Neural crest cell (in vitro differentiated cells): ENCODE measurements around the gene ZKSCAN3. TPM values are rescaled to one million over a fixed set of nuclear protein-coding genes. Genes with fewer than 3 reads are reported as not detected.
A peak's percentile ranks its signal among the peaks of the same experiment; 100 is the strongest.
"Not testable (repeated sequence)": the region's sequence is repeated elsewhere in the genome, so short reads cannot be mapped to it uniquely, and the experiment has no call there.

Experiments used
- DNase-seq: peaks from one replicate; pipeline ENCODE4 v3.0.0; 2021; ENCODE audit warnings: low read depth, mixed read lengths, low spot score
- H3K27ac Mint-ChIP-seq: one replicate; pipeline ENCODE4 v1.8.0; 2021; ENCODE audit warnings: mild to moderate bottlenecking, mixed read lengths; ENCODE audit not compliant: unreplicated experiment
- H3K27me3 Mint-ChIP-seq: 2 replicates; pipeline ENCODE4 v1.8.0; 2021; ENCODE audit warnings: low read depth, mild to moderate bottlenecking, mixed read lengths
- H3K36me3 Mint-ChIP-seq: 2 replicates; pipeline ENCODE4 v1.8.0; 2021; ENCODE audit warnings: low read depth, mild to moderate bottlenecking, mixed read lengths
- H3K4me1 Mint-ChIP-seq: 2 replicates; pipeline ENCODE4 v1.8.0; 2021; ENCODE audit warnings: mixed read lengths
- H3K4me3 Mint-ChIP-seq: one replicate; pipeline ENCODE4 v1.8.0; 2021; ENCODE audit warnings: mild to moderate bottlenecking, mixed read lengths
- H3K9me3 Mint-ChIP-seq: 2 replicates; pipeline ENCODE4 v1.8.0; 2021; ENCODE audit warnings: mixed read lengths
- total RNA-seq: library from RNA; stranded (reverse); gene quantifications from 2 replicates; pipeline ENCODE4 v1.2.1, GENCODE V29; 2021
- TF ChIP-seq, protein P1 (sequence below): fragments of 200-600 bp; sonication (generic); conservative IDR thresholded peaks from 2 replicates; pipeline ENCODE4 v1.5.0; 2021; ENCODE audit warnings: antibody characterized with exemption, mild to moderate bottlenecking

ZKSCAN3 gene
- total RNA-seq, 1 donor from 2014 or later = 11.5 TPM

DNA sequence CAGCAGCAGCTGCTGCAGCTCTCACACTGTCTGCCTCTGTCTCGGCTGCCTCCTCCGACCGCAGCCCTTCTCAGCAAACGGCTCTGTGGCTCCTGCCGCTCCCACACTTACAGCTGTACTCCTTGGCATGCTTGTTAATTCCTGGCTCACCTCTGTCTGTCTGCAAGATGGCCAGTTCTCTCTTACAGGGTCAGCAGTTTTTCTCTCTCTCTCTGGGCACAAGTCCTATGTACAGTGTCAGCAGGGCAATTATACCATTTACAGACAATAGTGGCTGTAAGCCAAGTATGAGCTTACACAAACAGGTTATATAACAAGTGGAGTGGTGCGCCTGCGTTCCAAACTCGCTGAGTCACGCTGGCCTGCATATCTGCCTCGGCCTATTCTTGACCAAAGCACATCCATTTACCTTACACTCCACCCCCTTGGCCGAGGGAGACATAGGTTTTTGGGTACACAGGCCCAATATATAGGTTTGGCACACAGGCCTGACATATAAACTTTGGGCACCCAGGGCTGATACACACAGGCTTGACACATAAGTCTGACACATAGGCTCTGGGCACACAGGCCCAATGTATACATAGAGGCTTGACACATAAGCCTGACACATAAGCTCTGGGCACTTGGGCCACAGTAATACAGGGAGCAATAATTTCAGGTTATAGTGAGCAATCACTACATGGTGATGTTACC lies 4.4 kb downstream of the ZKSCAN3 start:
- Mint-ChIP-seq H3K4me3 (peak overlapping the region; percentile 56), H3K27ac (no peak overlapping the region)
- no peak for DNase-seq

DNA sequence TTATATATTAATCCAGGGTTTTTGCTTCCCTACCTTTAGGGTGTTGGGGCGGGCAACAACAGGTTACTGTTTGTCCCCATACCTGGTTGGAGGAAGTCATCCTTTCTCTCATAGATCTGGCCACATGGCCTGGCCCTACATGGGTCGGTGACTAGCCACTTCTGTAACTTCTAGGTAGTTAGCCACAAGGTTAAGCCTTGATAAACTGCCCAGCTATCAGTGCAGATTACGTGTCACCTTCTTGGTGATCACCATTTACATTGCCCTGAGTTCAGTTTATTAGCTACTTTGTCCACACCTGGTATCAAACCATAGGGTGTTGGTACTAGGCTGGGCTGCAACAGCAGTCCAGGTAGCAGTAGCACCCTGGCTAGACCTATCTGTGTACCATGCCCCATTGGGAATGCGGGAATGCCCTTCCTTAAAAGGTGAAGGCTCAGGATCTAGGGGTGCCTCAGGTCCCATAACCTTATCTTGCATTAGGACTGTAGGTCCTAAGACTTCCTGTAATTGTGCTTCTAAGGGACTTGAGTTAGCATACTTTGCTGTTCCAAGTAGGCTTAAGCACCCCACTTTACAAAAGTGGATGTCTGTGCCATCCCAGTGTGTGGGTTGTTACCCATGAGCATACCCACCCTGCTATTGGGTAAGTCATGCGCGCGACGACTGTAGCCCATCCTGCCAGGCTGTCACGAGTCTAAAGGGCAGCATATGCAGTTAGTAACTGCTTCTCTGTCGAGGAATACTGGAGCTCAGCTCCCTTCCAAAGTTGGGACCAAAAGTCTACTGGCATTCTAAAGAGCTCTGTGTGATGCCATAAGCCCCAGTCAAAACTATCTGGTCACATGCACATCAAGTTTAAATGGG lies 5.2 kb downstream of the ZKSCAN3 start:
- DNase-seq = no peak
- no peaks in the 10 kb centered on the region for H3K27me3 Mint-ChIP-seq
- peaks cover 37% of the 10 kb centered on the region for H3K4me1 Mint-ChIP-seq
- peaks cover 3% of the 10 kb centered on the region for H3K9me3 Mint-ChIP-seq
- H3K36me3 Mint-ChIP-seq = peaks cover 11% of the 10 kb centered on the region
- H3K27ac Mint-ChIP-seq = no peak overlapping the region
- peak overlapping the region; percentile 94 for H3K4me3 Mint-ChIP-seq
- TF ChIP-seq, protein P1, sequence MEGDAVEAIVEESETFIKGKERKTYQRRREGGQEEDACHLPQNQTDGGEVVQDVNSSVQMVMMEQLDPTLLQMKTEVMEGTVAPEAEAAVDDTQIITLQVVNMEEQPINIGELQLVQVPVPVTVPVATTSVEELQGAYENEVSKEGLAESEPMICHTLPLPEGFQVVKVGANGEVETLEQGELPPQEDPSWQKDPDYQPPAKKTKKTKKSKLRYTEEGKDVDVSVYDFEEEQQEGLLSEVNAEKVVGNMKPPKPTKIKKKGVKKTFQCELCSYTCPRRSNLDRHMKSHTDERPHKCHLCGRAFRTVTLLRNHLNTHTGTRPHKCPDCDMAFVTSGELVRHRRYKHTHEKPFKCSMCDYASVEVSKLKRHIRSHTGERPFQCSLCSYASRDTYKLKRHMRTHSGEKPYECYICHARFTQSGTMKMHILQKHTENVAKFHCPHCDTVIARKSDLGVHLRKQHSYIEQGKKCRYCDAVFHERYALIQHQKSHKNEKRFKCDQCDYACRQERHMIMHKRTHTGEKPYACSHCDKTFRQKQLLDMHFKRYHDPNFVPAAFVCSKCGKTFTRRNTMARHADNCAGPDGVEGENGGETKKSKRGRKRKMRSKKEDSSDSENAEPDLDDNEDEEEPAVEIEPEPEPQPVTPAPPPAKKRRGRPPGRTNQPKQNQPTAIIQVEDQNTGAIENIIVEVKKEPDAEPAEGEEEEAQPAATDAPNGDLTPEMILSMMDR = no peak

More for the DNA sequence above, 4.4 kb downstream of the ZKSCAN3 start:
- H3K27me3 Mint-ChIP-seq = peaks cover 4% of the 10 kb centered on the region
- TF ChIP-seq, protein P1 = no peak
- H3K4me1 Mint-ChIP-seq = peaks cover 43% of the 10 kb centered on the region
- peaks cover 11% of the 10 kb centered on the region for H3K36me3 Mint-ChIP-seq
- H3K9me3 Mint-ChIP-seq = peaks cover 3% of the 10 kb centered on the region

DNA sequence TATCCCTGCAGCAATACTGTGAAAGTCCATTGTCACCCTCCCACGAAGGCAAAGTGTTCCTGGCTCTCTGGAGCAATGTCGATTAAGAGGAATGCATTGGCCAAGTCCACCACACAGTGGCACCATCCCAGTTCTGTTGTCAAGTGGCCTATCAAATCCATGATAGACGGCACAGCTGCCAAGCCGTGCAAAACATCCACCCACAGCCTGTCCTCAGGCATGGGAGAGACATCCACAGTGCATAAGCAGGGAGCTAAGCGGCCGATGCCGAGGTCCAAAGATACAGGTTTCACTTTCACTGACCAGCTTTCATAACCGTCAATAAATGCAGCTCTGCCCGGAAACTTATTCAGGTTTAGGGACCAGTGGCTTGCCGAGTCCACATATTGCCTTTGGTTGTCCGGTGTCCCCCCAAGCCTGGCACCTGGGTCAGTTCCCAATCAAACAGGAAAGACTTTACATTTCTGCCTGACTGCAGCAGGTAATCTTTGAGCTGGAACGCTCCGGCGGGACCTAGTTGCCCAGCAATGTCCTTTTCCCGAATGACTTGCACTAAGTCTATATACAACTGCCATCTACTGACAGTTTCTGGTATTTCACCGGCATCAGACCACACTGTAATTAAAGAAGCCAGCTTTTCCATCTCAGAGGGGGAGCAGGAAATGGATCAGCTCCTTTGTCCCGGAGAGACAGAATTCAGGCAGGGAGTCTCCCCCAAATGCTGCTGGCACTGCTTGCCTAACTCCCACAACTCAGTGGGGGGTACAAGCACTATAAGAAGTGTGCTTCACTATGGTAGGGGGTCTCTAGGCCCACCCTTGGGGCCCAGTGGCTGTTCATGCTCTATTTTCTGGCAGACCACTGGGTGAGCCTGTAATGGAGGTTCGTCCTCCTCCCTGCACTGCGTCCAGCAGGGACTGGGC lies 6.3 kb downstream of the ZKSCAN3 start:
- Mint-ChIP-seq H3K9me3 (peaks cover 3% of the 10 kb centered on the region), H3K27me3 (no peaks in the 10 kb centered on the region), H3K36me3 (peaks cover 11% of the 10 kb centered on the region), H3K27ac (peak overlapping the region; percentile 36), H3K4me1 (peaks cover 26% of the 10 kb centered on the region), H3K4me3 (peak overlapping the region; percentile 94)
- TF ChIP-seq, protein P1 = peak; percentile 78
- DNase-seq = peak; percentile 71

DNA sequence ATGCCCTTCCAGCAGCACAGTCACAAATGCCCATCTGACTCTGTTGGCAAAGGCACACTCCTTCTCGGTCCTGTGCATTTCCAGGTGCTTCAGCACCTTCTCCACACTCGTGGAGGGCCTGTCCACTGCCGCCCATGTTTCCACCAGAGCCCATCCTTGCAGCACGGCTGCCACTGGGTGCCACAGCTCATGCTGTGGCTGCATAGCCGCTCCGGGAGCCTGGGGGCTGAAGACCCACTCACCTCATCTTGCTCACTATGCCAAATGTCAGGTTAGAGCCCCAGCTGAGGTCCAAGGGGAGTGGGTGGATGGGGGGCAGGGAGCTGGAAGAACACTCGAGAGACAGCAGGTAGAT lies 6.9 kb downstream of the ZKSCAN3 start:
- DNase-seq = no peak
- TF ChIP-seq, protein P1 = no peak
- peaks cover 19% of the 10 kb centered on the region for H3K4me1 Mint-ChIP-seq
- peaks cover 3% of the 10 kb centered on the region for H3K9me3 Mint-ChIP-seq
- H3K27ac Mint-ChIP-seq = no peak overlapping the region
- peaks cover 11% of the 10 kb centered on the region for H3K36me3 Mint-ChIP-seq
- no peaks in the 10 kb centered on the region for H3K27me3 Mint-ChIP-seq
- no peak overlapping the region for H3K4me3 Mint-ChIP-seq

DNA sequence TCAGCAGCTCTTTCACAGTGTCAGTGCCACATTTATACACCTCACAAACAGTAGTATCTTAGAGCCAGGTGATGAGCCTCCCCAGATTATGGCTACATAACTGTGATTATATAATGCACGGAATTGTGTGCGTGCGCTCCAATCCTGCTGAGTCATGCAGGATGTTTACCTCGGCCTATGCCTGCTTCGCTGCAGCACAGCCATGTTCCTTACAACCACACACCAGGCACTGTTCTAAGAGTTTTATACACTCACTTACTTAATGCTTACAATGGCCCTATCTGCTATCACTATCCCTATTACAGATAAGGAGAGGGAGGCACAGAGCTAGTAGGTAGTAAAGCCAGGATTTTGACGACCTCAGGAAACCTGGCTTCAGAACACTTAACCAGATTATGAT lies 7.3 kb downstream of the ZKSCAN3 start:
- DNase-seq = no peak
- peaks cover 11% of the 10 kb centered on the region for H3K36me3 Mint-ChIP-seq
- TF ChIP-seq, protein P1 = no peak
- peaks cover 15% of the 10 kb centered on the region for H3K4me1 Mint-ChIP-seq
- no peak overlapping the region for H3K4me3 Mint-ChIP-seq
- no peak overlapping the region for H3K27ac Mint-ChIP-seq
- H3K9me3 Mint-ChIP-seq = peaks cover 3% of the 10 kb centered on the region
- no peaks in the 10 kb centered on the region for H3K27me3 Mint-ChIP-seq

DNA sequence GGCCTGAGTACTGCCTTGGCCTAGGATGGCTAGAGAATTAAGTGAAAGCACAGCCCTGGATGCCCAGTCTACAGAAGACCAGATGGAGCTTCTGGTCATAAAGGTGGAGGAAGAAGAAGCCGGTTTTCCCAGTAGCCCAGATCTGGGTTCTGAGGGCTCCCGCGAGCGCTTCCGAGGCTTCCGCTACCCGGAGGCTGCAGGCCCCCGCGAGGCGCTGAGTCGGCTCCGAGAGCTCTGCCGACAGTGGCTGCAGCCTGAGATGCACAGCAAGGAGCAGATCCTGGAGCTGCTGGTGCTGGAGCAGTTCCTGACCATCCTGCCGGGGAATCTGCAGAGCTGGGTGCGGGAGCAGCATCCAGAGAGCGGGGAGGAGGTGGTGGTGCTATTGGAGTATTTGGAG lies 9.8 kb downstream of the ZKSCAN3 start:
- not testable (repeated sequence) for DNase-seq, H3K9me3 Mint-ChIP-seq, H3K27me3 Mint-ChIP-seq, H3K4me3 Mint-ChIP-seq, H3K36me3 Mint-ChIP-seq, H3K27ac Mint-ChIP-seq
- peaks cover 12% of the 10 kb centered on the region for H3K4me1 Mint-ChIP-seq
